Fibroblast of pulmonary artery (primary cell): ENCODE results near the gene LMF1.

Experiments used
- DNase-seq: peaks from one replicate; pipeline ENCODE4 v3.0.0-alpha.2; 2010; ENCODE audit warnings: low read depth
- H3K4me3 ChIP-seq: replicated peaks from 2 replicates; pipeline ENCODE4 v1.5.1; 2011; ENCODE audit warnings: low read depth, mild to moderate bottlenecking, control low read depth, low read length, moderate library complexity
- TF ChIP-seq, protein P1 (sequence below): IDR thresholded peaks from 2 replicates; pipeline ENCODE4 v1.5.1; 2011; ENCODE audit warnings: mild to moderate bottlenecking, control low read depth, low read length, inconsistent platforms; ENCODE audit errors: missing control alignments

The LMF1 gene

DNA sequence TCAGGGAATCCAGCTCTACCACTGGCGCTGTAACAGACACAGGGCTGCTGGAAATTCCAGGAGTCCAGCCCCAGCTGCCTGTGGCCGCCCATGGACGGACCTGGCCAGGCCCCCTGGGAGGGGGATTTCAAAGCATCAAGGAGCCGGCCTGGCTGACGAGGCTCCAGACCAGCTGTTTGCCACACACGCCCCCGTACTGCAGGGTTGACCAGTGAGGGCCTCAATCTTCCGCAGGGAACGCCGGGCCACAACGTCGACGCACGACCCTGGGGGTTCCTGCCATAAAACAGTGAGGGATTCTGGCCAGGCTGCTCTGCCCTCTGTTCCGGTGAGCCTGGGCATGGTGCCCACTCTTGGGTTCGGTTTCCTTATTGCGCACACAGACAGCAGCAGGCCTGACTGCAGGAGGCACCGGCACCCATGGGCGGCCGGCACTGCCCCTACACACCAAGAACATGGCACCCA is 3.7 kb downstream of the LMF1 start:
- no peak overlapping the region for H3K4me3 ChIP-seq
- TF ChIP-seq, protein P1, sequence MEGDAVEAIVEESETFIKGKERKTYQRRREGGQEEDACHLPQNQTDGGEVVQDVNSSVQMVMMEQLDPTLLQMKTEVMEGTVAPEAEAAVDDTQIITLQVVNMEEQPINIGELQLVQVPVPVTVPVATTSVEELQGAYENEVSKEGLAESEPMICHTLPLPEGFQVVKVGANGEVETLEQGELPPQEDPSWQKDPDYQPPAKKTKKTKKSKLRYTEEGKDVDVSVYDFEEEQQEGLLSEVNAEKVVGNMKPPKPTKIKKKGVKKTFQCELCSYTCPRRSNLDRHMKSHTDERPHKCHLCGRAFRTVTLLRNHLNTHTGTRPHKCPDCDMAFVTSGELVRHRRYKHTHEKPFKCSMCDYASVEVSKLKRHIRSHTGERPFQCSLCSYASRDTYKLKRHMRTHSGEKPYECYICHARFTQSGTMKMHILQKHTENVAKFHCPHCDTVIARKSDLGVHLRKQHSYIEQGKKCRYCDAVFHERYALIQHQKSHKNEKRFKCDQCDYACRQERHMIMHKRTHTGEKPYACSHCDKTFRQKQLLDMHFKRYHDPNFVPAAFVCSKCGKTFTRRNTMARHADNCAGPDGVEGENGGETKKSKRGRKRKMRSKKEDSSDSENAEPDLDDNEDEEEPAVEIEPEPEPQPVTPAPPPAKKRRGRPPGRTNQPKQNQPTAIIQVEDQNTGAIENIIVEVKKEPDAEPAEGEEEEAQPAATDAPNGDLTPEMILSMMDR, result no peak
- no peak for DNase-seq

DNA sequence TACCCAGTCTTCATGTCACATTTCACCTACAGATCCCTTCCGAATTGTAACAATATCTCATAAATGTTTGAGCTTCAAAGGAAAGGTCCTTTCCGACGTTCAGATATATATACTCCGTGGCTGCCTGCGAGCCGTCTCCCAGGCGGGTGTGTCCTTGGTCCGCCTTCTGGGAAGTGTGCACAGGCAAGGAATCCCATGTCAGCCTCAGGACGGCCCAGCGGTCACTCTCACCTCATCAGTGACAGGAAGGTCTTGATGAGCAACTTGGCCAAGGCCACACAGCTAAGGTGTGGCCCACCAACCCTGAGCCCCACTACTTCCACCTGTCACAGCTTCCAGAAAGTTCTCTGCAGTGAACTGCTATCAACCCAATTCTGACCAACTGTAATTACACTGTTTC is 4.3 kb downstream of the LMF1 start:
- no peak overlapping the region for H3K4me3 ChIP-seq
- DNase-seq, result no peak
- TF ChIP-seq, protein P1, result no peak

DNA sequence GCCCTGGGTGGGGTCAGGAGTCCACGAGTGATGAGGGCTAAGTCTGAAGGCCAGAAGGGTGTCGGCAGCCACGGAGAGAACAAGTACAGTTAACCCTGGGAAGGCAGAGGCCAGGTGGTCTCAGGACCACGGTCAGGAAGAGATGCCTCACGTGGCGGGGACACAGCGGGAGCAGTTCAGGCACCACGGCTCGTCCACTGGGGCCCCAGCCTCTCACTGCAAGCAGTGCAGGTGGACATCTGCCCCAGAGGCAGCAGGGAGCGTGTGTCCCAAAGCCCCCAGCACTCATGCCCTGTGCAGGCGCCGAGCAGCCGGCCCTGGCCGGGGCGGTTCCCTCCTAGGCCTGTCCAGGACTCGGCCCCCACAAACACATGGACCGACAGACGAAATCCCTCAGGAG is 4.7 kb downstream of the LMF1 start:
- DNase-seq, result no peak
- H3K4me3 ChIP-seq, result no peak overlapping the region
- TF ChIP-seq, protein P1, result no peak

DNA sequence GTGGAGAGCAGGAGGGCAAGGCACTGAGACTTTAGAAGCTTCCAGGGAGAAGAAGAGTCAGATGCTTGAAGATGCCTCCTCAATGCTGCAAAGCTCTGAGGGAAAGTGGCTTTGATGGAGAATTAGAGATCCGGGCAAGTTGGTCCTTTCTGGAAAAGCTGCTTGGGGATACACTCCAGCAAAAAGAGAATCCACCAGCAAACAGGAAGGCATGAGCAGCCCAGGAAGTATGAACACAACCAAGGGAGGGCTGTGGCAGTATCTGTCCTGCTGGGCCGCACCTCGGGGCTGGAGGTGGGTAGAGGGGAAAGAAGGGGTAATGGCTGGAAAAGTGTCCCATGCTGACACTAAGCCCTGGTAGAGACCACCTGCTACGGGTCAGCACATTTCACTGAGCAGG is 5.3 kb downstream of the LMF1 start:
- H3K4me3 ChIP-seq, result no peak overlapping the region
- TF ChIP-seq, protein P1, result no peak
- DNase-seq, result no peak

DNA sequence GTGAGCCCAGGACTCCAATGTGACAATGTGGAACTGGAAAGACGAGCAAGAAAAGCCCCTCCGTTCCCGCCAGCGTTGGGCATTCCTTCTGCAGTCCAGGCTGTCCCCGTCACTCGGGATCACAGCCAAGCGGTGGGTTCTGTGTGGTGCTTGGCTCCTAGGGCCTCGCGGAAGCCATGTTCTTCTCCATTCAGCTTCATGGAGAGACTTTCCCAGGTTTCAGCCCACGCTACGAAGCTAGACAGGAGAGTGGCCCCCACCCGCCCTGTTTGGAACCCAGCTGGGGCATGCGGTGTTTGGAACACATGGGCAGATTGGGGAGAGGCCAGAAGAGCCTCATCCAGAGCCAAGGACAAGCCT is 5.8 kb downstream of the LMF1 start:
- TF ChIP-seq, protein P1, result no peak
- DNase-seq, result no peak
- H3K4me3 ChIP-seq, result no peak overlapping the region

DNA sequence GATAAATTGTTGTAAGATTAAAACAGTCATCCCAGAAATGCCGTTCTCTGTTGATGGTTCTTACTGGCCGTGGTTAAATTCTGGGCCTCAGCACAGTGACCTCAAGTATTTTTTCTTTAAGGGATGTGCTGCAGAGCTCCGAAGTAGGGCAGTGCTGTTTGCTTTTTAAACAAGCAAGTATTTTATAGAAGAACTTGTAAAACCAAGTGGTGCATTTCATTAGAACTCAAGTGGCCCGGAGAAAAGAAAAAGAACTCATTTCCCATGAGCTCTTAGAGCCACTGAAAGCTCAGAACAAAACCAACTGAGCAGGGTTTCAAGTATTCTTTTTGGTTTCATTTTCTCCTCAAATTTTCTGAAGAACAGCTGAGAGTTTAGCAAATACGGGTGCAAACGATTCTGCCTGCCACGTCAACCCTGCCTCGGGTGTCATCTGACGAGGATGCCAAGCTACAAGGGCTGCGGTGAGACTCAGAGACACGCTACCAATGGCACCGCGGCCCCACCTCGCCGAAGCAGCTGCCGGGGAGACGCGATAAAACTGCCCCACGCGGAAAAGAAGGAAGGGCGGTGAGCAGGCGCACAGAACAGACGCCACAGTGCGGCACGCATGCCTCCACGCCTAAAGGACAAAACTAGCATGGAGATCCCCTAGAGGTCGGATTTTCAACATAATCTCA is 6.3 kb downstream of the LMF1 start:
- no peak overlapping the region for H3K4me3 ChIP-seq
- TF ChIP-seq, protein P1, result no peak

DNA sequence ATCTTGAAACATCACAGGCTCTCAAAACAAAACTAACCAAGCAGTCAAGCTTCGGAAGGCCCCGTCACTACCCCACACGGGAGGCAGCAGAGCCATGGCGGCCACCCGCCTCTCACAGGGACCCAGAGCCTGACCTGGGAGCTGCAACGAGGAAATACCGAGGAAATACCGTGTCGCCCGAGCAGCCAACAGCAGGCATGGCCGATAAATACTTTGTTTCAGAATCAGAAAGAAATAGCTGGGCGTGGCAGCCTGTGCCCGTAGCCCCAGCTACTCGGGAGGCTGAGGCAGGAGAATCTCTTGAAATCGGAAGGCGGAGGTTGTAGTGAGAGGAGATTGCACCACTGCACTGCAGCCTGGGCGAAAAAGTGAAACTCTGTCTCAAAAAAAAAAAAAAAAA is 6.9 kb downstream of the LMF1 start:
- H3K4me3 ChIP-seq, result no peak overlapping the region
- TF ChIP-seq, protein P1, result no peak
- DNase-seq, result no peak

More for the DNA sequence above, 6.3 kb downstream of the LMF1 start:
- no peak for DNase-seq
